GM18873 (cell line): ENCODE data around the gene PRKAG2.

Experiments used
- ATAC-seq: cut with Tn5 transposase; IDR thresholded peaks from one replicate; pipeline ENCODE4 v1.9.1; 2021; ENCODE audit warnings: mild to moderate bottlenecking, moderate library complexity, moderate number of reproducible peaks; ENCODE audit not compliant: unreplicated experiment, low FRiP score

Gene PRKAG2

GRCh38 chr7:151776876-151777494 is 99.9 kb downstream of the PRKAG2 start:
- no peak for ATAC-seq

- ATAC-seq, result no peak
Observed at GRCh38 chr7:151776446-151776845, 100.5 kb downstream of the PRKAG2 start.

GRCh38 chr7:151775547-151776443 is 101.1 kb downstream of the PRKAG2 start:
- no peak for ATAC-seq

DNA sequence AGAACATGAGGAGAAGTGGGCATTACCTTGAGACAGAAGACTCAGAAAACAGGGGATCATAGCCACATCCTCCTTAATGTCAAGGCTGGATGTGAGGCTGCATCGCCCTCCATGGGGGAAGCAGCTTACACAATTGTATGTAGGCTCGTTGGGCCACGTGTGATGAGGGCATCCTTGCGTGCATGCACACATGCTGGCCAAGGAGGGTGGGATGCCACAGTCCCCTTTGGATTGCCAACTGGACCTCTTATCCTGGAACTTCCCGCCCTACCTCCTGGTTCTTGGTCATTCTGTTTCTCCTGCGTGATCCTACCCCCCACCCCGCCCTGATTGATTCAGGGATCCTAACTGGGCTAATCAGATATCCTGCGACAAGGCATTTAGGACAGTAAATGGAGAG is 102.0 kb downstream of the PRKAG2 start:
- no peak for ATAC-seq

GRCh38 chr7:151773797-151774196 is 103.1 kb downstream of the PRKAG2 start:
- ATAC-seq, result no peak

DNA sequence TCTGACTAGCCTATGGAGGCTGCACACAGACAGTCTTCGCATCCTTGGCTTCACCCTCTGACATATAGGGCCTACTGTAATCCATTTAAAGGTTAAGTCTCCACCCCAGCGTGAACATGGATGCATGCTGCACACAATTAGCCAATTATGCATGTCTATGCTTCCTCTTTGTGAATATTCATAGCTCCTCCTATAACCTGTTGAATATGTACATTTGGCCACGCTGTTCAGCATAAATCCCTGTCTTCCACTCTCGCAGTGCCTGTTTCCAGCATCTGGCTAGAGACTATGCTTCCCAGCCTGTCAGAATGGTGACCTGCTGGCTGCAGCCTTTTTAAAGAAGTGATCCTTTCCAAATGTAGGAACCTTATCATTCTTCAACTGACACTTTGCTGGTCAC is 106.7 kb downstream of the PRKAG2 start:
- no peak for ATAC-seq

DNA sequence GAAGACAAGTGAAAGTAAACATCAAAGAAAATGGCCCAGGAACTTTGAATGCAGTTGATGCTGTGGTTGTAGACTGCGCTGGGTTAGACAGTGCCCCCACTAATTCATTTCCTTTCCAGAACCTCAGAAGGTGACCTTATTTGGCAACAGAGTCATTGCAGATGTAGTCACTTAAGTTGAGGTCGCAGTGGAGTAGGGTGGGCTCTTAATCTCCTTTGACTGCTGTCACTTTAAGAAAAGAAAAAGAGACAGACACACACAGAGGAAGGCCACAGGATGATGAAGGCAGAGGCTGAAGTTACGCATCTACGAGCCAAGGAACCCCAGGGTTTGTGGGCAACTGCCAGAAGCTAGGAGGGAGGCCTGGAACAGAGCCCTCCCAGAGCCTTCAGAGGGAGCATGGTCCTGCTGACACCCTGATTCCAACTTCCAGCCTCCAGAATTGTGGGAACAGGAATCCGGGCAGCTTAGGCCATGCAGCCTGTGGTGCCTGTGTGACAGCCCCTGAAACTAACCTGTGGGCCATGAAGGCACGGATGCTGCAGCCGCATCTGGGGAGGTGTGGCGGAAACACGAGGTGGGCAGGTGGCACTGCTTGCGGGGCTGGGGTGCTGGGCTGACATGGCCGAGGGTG is 107.6 kb downstream of the PRKAG2 start:
- ATAC-seq, result no peak

DNA sequence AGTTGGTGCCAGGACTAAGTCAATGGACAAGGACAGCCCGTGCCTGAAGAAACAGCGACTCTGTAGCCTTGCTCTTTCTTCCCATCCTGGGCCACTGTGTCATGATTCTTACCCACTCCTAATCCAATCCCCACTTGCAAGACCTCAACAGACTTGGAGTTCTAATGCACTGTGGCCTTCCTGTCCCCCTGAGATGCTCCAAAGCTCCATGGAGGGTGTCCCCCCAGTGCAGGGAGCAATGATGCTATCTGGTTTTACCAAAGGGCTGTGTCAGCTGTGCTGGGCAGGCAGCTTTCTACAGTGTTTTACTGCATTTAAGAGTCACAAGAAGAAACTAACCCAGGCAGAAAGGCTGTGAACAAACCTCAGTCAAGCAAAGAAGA is 108.1 kb downstream of the PRKAG2 start:
- ATAC-seq, result no peak

GRCh38 chr7:151767557-151767956 is 109.4 kb downstream of the PRKAG2 start:
- no peak for ATAC-seq

DNA sequence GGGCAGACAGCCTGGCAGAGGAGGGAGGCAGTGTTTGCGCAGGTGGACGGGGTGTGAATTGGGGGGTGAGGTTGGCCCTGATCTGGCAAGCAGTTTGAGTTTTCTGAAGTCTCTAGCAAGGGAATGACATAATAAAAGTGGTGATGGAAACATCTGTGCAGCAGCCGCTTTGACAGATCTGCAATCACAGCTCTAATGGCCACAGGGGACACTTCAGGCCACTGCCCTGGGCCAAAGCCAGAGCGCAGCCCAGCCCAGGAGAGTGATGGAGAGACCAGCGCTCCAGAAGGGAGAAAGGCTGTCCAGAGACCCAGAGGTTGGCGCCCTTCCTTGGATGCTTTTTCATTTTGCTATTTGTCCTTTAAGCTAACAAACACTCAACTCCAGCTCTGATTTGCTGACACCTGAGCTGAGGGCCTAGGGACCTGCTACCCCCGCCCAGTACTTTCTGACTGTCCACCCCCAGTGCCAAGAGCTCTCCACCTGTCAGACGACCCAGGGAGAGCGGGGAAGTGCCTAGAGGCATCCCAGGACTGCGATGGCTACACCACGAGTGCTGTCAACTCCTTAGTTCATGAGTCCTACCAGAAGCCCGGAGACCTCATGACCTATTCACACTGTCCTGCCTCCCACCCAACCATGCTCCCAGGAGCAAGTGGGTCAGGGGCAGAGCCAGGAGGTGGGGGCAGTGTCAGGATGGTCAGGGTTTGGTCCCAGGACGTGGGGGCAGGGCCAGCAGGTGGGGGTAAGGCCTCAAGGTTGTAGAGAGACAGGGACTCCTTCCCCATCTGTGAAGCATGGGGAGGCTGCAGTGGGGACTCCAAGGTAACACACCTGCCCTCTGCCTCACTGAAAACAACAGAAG is 112.6 kb downstream of the PRKAG2 start:
- no peak for ATAC-seq

- no peak for ATAC-seq
Observed at GRCh38 chr7:151763420-151763984, 113.4 kb downstream of the PRKAG2 start.

DNA sequence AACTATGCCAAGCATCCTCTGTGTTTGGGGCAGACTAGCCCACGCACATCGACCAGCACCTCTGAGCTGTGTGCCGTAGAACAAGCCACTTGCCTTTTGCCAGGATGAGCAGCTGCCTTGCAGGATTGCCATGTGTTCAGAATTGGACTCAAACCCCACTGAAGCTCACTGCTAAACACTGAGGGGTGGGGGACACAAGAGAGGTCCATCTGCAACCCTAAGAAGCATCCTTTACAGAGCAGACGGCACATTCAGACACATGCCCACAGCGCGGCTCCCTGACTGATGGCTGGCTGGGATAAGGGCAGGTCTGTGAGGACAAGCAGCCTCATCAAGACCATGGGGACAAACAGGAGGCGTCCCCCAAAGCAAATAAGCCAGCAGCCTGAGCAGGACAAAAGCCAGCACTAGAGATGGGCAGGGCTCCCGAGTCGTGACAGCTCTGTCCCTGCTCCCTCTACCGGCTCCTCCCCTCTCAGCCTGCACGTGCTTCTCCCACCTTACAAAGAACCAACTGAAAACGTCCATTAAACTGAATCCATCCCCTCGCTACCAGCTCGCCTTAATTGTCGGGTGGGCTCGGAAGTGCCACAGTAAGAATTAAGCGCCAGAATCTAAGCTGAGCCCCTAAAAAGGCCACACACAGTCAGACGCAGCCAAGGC is 114.2 kb downstream of the PRKAG2 start:
- no peak for ATAC-seq

GRCh38 chr7:151761957-151762356 is 115.0 kb downstream of the PRKAG2 start:
- no peak for ATAC-seq

- ATAC-seq, result no peak
Observed at GRCh38 chr7:151761231-151761630, 115.7 kb downstream of the PRKAG2 start.

GRCh38 chr7:151759591-151760042 is 117.3 kb downstream of the PRKAG2 start:
- no peak for ATAC-seq

DNA sequence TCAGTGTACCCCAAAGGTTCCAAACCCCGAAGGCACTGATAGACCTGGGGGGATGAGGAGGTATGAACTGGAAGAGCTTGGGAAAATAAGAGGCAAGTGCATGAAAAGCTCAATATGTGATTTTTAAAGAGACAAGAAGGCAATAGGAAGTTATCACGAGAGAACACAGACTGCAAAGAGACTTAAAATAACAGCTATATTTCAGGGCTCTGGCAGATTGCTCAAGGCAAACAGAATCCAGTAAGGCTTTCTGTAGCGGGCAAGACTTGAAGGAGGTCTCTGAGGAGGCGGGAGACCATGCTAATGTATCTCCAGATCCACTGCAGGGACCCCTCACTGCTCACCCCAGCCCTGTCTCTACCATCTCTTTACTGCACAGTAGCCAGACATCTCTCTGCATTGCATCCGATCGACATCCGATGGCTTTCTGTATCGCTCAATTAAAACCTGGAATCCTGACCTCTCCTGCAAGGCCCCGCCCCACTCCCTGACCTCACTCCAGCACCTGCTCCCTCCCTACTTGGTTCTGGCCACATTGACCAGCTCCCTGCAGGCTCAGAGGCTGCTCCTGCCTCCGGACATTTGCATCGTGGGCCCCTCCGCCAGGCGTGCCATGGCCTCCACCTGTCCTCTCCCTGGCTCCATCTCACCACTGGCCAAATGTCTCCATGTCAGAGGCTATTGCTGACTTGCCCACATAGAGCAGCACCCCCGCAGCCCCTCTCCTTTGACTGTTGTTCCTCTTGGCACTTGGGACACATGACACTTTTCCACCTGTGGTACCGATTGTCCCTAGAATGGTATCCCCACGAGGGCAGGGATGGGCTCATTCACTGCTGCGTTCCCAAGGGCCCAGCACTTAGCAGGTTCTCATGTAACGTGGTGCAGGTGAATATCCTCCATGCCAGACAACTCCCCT is 118.0 kb downstream of the PRKAG2 start:
- ATAC-seq, result no peak

DNA sequence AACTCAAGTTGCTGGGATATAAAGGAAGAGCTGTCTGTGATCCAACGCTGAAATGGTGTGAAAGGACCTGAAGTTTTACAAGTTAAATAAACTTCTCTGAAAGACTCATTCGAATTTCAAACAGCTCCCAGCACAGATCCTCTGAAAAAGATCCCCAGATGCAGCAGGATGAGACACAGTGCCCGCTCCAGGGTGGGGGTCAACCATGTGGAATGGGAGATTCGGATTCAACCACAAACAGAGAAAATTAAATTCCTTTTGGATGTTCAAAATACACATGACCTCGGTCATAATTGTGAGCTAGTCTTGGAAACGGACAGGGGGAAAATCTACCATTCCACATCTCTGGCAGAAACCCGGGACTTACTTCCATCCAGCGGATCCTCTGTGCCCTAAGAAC is 119.6 kb downstream of the PRKAG2 start:
- no peak for ATAC-seq

GRCh38 chr7:151756866-151757265 is 120.0 kb downstream of the PRKAG2 start:
- no peak for ATAC-seq
